Testis (tissue), 3 donors: Measurements from ENCODE around the gene GPR27. TPM values are rescaled to one million over a fixed set of nuclear protein-coding genes. Genes with fewer than 3 reads are reported as not detected.

Experiments
- DNase-seq: peaks from one replicate; pipeline ENCODE4 v3.0.0-alpha.2; 2019
- H3K27ac ChIP-seq, 2 donors: fragments of 200-600 bp; sonication (generic); one replicate each; pipeline ENCODE4 v1.5.1; 2019
- H3K27me3 ChIP-seq: fragments of 200-600 bp; sonication (generic); one replicate; pipeline ENCODE4 v1.5.1; 2019
- H3K36me3 ChIP-seq: fragments of 200-600 bp; sonication (generic); one replicate; pipeline ENCODE4 v1.5.1; 2017; ENCODE audit warnings: low read depth; ENCODE audit errors: missing control alignments
- H3K4me1 ChIP-seq: fragments of 200-600 bp; sonication (generic); one replicate; pipeline ENCODE4 v1.5.1; 2019
- H3K4me3 ChIP-seq, 2 donors: fragments of 200-600 bp; sonication (generic); one replicate each; pipeline ENCODE4 v1.5.1; 2017 to 2019
- H3K9me3 ChIP-seq: fragments of 200-600 bp; sonication (generic); one replicate; pipeline ENCODE4 v1.5.1; 2017
- POLR2A ChIP-seq: fragments of 450-650 bp; IDR thresholded peaks from one replicate; pipeline ENCODE4 v1.6.1; 2017; ENCODE audit warnings: antibody characterized with exemption, mild to moderate bottlenecking, moderate library complexity
- WGBS, 2 donors: methylation state at CpG; one replicate each; pipeline ENCODE4 v1.1.5; 2018; 5-methylcytosine and 5-hydroxymethylcytosine counted together
- intact Hi-C: fragments of 100-400 bp; cut with DNase I; formaldehyde crosslinking; loops from one replicate; pipeline ENCODE4 v1.15.1; 2023; ENCODE audit warnings: low total_unique reads
- polyA plus RNA-seq: library from polyadenylated mRNA; stranded (reverse); fragments of 350-450 nt; fragmentation: Illumina TruSeq; extraction: RNeasy Lipid Tissue Mini Kit (QIAGEN cat#74804); gene quantifications from one replicate; pipeline ENCODE4 v1.2.3, GENCODE V29; 2014; ENCODE audit warnings: low read depth, low replicate concordance; ENCODE audit not compliant: insufficient read depth
- total RNA-seq, 2 donors: library from RNA; depleted of rRNA; stranded (reverse); fragments of >200 nt; gene quantifications; one replicate each; pipeline ENCODE4 v1.2.3, GENCODE V29; 2016
- TF ChIP-seq, protein P1 (sequence below), 3 experiments: fragments of 450-650 bp in 2 of 3; fragments of 200-600 bp in 1 of 3; sonication (generic) in 1 of 3; IDR thresholded peaks; one replicate each; pipeline ENCODE4 v1.5.1; 2016 to 2019; ENCODE audit warnings: antibody characterized with exemption in 3 of 3, mild to moderate bottlenecking in 2 of 3, moderate library complexity in 1 of 3

GPR27 gene
- total and polyA plus RNA-seq, 3 donors from 2014 or later = 11.3 to 30.4 (median 28.1) TPM

DNA sequence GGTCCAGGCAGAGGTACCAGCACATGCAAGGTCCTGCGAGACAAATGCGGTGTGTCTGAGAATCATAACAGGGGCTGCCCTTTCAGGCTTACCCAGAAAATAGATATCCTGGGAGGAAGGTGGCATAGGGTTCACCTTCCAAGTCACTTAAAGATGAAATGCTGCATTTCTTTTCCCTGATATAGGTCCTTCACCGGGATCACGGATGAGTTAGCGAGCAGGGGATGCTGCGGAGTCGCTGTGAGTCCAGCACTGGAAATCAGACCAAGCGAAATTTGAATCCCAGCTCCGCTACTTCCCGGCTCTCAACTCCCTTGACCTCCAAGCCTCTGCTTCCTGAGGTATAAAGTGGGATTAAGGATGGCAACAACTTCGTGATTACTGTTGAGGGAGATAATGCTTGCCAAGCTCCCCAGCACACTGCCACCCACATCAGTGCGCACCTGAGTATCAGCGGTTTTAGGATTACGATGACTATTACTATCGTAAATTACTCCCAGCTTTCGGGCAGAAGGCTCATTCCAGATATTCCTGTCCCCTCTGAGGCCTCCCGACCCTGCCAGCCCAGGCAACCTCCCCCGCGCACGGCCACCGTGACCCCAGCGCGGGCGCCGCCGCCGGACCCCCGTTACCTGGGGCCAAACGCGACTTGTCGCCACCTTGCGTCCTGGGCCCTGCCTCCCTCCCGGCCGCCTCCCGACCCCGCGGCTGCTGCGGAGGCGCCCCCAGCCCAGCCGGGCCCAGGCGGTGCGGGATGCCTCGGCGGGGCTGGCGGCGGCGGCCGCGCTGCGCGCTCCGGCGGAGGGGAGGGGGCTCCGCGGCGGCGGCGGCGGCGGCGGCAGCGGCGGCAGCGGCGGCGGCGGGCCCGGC is 589 bp upstream of the GPR27 start:
- H3K27me3 ChIP-seq = no peaks in the 10 kb centered on the region
- H3K9me3 ChIP-seq = no peaks in the 10 kb centered on the region
- H3K4me1 ChIP-seq = peaks cover 4% of the 10 kb centered on the region
- TF ChIP-seq, protein P1, sequence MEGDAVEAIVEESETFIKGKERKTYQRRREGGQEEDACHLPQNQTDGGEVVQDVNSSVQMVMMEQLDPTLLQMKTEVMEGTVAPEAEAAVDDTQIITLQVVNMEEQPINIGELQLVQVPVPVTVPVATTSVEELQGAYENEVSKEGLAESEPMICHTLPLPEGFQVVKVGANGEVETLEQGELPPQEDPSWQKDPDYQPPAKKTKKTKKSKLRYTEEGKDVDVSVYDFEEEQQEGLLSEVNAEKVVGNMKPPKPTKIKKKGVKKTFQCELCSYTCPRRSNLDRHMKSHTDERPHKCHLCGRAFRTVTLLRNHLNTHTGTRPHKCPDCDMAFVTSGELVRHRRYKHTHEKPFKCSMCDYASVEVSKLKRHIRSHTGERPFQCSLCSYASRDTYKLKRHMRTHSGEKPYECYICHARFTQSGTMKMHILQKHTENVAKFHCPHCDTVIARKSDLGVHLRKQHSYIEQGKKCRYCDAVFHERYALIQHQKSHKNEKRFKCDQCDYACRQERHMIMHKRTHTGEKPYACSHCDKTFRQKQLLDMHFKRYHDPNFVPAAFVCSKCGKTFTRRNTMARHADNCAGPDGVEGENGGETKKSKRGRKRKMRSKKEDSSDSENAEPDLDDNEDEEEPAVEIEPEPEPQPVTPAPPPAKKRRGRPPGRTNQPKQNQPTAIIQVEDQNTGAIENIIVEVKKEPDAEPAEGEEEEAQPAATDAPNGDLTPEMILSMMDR (IDR thresholded peaks at IDR 0.05) = no peak
- no peak for TF ChIP-seq POLR2A
- H3K27ac ChIP-seq = peak overlapping the region in 1 of 2 donors; percentile 45
- peak; percentile 22 for DNase-seq
- intact Hi-C loops = no loop called here
- H3K4me3 ChIP-seq = peak overlapping the region; percentile 32 to 56
- no peaks in the 10 kb centered on the region for H3K36me3 ChIP-seq
- WGBS, 2 donors = 13 to 32% methylated on average over 16 to 53 of the region's 68 CpGs

DNA sequence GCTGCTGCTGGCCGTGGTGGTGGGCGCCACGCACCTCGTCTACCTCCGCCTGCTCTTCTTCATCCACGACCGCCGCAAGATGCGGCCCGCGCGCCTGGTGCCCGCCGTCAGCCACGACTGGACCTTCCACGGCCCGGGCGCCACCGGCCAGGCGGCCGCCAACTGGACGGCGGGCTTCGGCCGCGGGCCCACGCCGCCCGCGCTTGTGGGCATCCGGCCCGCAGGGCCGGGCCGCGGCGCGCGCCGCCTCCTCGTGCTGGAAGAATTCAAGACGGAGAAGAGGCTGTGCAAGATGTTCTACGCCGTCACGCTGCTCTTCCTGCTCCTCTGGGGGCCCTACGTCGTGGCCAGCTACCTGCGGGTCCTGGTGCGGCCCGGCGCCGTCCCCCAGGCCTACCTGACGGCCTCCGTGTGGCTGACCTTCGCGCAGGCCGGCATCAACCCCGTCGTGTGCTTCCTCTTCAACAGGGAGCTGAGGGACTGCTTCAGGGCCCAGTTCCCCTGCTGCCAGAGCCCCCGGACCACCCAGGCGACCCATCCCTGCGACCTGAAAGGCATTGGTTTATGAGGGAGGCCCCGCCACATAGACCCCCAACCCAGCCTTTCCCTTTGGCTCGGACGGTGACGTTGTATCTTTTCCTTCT is 1.1 kb downstream of the GPR27 start:
- 17 to 35% methylated on average over 7 to 38 of the region's 65 CpGs for WGBS, 2 donors
- H3K4me3 ChIP-seq = peak overlapping the region; percentile 39 to 51
- no peaks in the 10 kb centered on the region for H3K9me3 ChIP-seq
- intact Hi-C loops = no loop called here
- H3K27me3 ChIP-seq = no peaks in the 10 kb centered on the region
- DNase-seq = peak; percentile 33
- TF ChIP-seq, protein P1 (IDR thresholded peaks at IDR 0.05) = no peak
- TF ChIP-seq POLR2A = no peak
- H3K36me3 ChIP-seq = no peaks in the 10 kb centered on the region
- peak overlapping the region in 1 of 2 donors; percentile 61 for H3K27ac ChIP-seq
- H3K4me1 ChIP-seq = peaks cover 4% of the 10 kb centered on the region

DNA sequence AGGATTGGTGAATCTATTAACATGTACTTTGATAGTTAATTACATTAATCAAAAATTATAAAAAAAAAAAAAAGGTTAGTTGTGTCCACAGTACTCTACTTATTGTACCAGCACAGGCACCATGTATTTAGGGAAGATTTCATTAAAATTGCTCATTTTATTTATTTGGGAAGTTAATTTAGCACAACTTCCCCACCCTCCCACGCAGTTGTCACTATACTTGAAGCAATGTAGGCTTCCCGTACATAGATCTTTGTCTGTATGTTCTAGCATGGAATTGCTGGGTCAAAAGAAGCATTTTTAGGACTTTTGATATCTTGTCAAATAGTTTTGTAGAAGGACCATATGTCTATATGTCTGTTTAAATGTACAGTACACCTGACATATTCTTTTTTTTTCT is 4.4 kb downstream of the GPR27 start:
- no peaks in the 10 kb centered on the region for H3K9me3 ChIP-seq
- no peak for DNase-seq
- TF ChIP-seq, protein P1 (IDR thresholded peaks at IDR 0.05) = no peak
- no peak for TF ChIP-seq POLR2A
- H3K4me3 ChIP-seq = no peak overlapping the region
- intact Hi-C loops = no loop called here
- WGBS, 2 donors = 94 to 97% methylated on average over 2 of the region's 2 CpGs
- H3K36me3 ChIP-seq = no peaks in the 10 kb centered on the region
- H3K27ac ChIP-seq = no peak overlapping the region
- peaks cover 4% of the 10 kb centered on the region for H3K4me1 ChIP-seq
- no peaks in the 10 kb centered on the region for H3K27me3 ChIP-seq

DNA sequence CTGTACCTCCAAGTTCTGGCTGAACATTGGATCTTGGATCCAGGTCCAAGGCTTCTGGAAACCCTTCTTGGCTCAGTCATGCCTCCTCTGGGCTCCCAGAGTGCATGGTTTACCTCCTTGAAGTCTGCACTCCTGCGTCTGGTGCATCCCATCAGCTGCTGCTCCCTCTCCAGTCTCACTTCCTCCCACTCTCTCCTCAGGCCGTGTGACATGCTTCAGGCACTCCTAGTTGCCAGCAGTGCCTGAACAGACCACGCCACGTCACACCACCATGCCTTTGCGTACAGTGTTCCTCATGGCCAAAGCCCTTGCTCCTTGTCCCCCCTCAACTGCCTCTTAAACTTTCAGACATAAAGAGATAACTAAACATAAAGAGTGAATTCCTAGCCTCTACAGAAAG is 5.7 kb downstream of the GPR27 start:
- no peak for DNase-seq
- Histone ChIP-seq H3K27me3 (no peaks in the 10 kb centered on the region), H3K9me3 (no peaks in the 10 kb centered on the region), H3K27ac (no peak overlapping the region), H3K4me3 (no peak overlapping the region), H3K4me1 (peaks cover 4% of the 10 kb centered on the region), H3K36me3 (no peaks in the 10 kb centered on the region)
- 77 to 79% methylated on average over 5 of the region's 5 CpGs for WGBS, 2 donors
- intact Hi-C loops = no loop called here
- TF ChIP-seq, protein P1 (IDR thresholded peaks at IDR 0.05) = no peak
- no peak for TF ChIP-seq POLR2A
